Mammary epithelial cell (primary cell): Measurements from ENCODE around the gene PEF1.

Experiments
- EZH2 ChIP-seq: IDR thresholded peaks from 2 replicates; pipeline ENCODE4 v1.6.1; 2012; ENCODE audit warnings: low read length, inconsistent platforms, borderline replicate concordance
- TF ChIP-seq, protein P1 (sequence below), 2 donors: IDR thresholded peaks in 1 of 2; conservative IDR thresholded peaks in 1 of 2; 2 replicates each; pipeline ENCODE4 v1.5.1; 2011 to 2012; ENCODE audit warnings: inconsistent platforms in 2 of 2, low read length in 2 of 2, mild to moderate bottlenecking in 2 of 2, control low read depth in 1 of 2, low read depth in 1 of 2; ENCODE audit not compliant: insufficient read depth in 1 of 2; ENCODE audit errors: extremely low read depth in 1 of 2

DNA sequence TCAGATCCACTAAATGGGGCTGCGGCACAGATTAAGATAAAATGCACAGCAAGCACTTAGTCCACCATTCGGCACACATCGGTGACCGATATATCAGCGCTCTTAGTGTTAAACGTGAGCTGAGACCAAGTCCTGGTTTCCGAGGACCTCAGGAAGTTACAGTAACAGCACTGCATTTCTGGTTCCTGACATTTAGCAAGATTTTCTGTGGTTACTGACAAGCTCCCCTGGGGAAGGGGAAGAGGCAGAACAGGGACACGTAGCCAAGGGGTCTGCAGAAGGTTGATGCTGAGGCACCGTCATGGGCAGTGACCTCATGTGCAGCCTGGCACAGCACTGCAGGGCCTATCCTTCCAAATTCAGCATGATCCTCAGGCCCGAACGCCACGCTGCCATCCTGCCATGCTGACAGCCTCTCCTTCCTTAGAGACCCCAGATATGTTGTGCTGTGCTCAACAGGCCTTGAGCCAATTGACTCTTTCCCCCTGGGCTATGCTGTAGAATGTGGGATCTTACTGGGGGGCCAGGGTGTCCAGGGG lies 13.4 kb upstream of the PEF1 start:
- TF ChIP-seq, protein P1, sequence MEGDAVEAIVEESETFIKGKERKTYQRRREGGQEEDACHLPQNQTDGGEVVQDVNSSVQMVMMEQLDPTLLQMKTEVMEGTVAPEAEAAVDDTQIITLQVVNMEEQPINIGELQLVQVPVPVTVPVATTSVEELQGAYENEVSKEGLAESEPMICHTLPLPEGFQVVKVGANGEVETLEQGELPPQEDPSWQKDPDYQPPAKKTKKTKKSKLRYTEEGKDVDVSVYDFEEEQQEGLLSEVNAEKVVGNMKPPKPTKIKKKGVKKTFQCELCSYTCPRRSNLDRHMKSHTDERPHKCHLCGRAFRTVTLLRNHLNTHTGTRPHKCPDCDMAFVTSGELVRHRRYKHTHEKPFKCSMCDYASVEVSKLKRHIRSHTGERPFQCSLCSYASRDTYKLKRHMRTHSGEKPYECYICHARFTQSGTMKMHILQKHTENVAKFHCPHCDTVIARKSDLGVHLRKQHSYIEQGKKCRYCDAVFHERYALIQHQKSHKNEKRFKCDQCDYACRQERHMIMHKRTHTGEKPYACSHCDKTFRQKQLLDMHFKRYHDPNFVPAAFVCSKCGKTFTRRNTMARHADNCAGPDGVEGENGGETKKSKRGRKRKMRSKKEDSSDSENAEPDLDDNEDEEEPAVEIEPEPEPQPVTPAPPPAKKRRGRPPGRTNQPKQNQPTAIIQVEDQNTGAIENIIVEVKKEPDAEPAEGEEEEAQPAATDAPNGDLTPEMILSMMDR (conservative IDR thresholded peaks at IDR 0.05 in 1 of 2, IDR thresholded peaks at IDR 0.05 in 1 of 2; ENCODE audit: extremely low read depth in 1 of 2, insufficient read depth in 1 of 2, low read depth in 1 of 2, low read length in 2 of 2) = no peak
- TF ChIP-seq EZH2 = no peak
